GM12892 (cell line): ENCODE results near the gene BTNL3.

Experiments used
- POLR2A ChIP-seq: IDR thresholded peaks from 2 replicates; pipeline ENCODE4 v1.6.1; 2011; ENCODE audit warnings: low read depth, low read length, control low read depth
- POLR2AphosphoS5 ChIP-seq: IDR thresholded peaks from 2 replicates; pipeline ENCODE4 v1.6.1; 2011; ENCODE audit warnings: low read depth, low read length, control low read depth

DNA sequence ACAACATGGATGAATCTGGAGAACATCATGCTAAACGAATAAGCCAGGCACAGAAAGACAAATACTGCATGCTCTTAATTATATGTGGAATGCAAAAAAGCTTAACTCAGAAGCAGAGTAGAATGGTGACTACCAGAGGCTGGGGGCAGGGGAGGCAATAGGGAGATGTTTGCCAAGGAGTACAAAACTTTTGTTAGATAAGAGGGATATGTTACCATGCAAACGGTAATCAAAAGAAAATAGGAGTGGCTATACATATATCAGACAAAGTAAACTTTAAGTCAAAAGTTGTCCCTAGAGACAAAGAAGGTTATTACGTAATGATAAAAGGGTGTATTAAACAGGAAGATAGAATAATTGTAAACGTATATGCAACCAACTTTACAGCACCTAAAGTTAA, 17.8 kb upstream of the BTNL3 start:
- TF ChIP-seq POLR2AphosphoS5 (no peak), POLR2A (no peak)
